ENCODE measurements around the gene YWHAE. TPM values are rescaled to one million over a fixed set of nuclear protein-coding genes. Genes with fewer than 3 reads are reported as not detected.
A peak's percentile ranks its signal among the peaks of the same experiment; 100 is the strongest.

The YWHAE gene
- total and polyA plus RNA-seq, 3 donors from 2014 or later: 649 to 749 (median 678) TPM

DNA sequence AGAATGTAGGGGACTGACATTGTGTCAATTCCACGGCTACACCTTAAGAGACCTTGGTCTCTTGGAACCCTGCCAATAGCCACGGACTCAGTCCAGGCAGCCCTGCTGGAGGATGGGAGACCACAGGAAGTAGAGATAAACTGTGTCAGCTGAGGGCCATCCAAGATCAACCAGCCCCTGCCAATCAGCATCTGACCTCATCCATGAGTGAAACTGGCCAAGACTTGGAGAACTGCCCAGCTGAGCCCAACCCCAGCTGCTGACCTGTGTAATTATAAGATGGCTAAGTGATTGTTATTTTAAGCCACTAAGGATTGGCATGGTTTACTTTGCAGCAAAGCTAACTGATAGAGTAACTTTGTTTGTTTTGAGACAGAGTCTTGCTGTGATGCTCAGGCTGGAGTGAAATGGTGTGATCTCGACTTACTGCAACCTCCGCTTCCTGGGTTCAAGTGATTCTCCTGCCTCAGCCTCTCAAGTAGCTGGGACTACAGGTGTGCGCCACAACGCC lies 13.3 kb upstream of the YWHAE start:
- intact Hi-C loops (cut with DNase I; ENCODE audit: low total_unique reads): no loop called here
- Histone ChIP-seq H3K4me1 (peaks cover 4% of the 10 kb centered on the region), H3K4me3 (no peak overlapping the region), H3K9me3 (no peaks in the 10 kb centered on the region), H3K36me3 (ENCODE audit: low read depth, missing control alignments) (no peaks in the 10 kb centered on the region), H3K27ac (no peak overlapping the region), H3K27me3 (no peaks in the 10 kb centered on the region)
- peak; percentile 74 for DNase-seq
- WGBS, 2 donors: 65 to 68% methylated on average over 6 of the region's 6 CpGs
- TF ChIP-seq, protein P1, sequence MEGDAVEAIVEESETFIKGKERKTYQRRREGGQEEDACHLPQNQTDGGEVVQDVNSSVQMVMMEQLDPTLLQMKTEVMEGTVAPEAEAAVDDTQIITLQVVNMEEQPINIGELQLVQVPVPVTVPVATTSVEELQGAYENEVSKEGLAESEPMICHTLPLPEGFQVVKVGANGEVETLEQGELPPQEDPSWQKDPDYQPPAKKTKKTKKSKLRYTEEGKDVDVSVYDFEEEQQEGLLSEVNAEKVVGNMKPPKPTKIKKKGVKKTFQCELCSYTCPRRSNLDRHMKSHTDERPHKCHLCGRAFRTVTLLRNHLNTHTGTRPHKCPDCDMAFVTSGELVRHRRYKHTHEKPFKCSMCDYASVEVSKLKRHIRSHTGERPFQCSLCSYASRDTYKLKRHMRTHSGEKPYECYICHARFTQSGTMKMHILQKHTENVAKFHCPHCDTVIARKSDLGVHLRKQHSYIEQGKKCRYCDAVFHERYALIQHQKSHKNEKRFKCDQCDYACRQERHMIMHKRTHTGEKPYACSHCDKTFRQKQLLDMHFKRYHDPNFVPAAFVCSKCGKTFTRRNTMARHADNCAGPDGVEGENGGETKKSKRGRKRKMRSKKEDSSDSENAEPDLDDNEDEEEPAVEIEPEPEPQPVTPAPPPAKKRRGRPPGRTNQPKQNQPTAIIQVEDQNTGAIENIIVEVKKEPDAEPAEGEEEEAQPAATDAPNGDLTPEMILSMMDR (IDR thresholded peaks at IDR 0.05): no peak
- no peak for TF ChIP-seq POLR2A (IDR thresholded peaks at IDR 0.05)

DNA sequence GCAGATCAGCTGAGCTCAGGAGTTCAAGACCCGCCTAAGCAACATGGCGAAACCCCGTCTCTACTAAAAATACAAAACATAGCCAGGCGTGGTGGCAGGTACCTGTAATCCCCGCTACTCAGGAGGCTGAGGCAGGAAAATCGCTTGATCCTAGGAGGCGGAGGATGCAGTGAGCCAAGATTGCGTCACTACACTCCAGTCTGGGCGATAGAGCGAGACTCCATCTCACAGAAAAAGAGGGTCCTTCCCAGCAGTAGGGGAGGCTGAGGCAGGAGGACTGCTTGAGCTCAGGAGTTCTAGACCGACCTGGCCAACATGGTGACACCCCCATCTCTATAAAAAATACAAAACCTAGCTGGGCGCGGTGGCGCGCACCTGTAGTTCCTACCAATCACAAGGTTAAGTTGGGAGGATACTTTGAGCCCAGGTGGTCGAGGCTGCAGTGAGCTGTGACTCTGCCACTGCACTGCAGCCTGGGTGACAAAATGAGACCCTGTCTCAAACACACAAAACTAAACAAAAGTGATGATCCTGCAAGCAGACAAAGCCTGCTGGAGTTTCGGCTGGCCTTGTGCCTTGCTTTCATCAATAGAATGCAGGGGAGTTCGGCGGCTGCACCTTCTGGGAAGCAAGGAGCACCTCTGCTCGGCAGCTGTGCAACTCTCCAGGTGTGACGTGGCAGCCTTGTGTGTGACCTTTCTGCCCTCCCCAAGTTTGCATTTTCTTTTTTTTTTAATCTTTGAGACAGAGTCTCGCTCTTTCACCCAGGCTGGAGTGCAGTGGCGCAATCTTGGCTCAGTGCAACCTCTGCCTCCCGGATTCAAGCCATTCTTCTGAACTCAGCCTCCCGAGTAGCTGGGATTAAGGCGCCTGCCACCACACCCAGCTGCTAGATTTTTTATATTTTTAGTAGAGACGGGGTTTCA lies 12.4 kb upstream of the YWHAE start:
- H3K27me3 ChIP-seq: no peaks in the 10 kb centered on the region
- H3K36me3 ChIP-seq (ENCODE audit: low read depth, missing control alignments): no peaks in the 10 kb centered on the region
- no peaks in the 10 kb centered on the region for H3K9me3 ChIP-seq
- H3K4me3 ChIP-seq: no peak overlapping the region
- intact Hi-C loops (cut with DNase I; ENCODE audit: low total_unique reads): no loop called here
- no peak overlapping the region for H3K27ac ChIP-seq
- TF ChIP-seq POLR2A (IDR thresholded peaks at IDR 0.05): no peak
- TF ChIP-seq, protein P1 (IDR thresholded peaks at IDR 0.05): no peak
- H3K4me1 ChIP-seq: peaks cover 4% of the 10 kb centered on the region
- whole genome bisulfite sequencing, 2 donors: 79 to 87% methylated on average over 26 to 27 of the region's 27 CpGs
- no peak for DNase-seq

DNA sequence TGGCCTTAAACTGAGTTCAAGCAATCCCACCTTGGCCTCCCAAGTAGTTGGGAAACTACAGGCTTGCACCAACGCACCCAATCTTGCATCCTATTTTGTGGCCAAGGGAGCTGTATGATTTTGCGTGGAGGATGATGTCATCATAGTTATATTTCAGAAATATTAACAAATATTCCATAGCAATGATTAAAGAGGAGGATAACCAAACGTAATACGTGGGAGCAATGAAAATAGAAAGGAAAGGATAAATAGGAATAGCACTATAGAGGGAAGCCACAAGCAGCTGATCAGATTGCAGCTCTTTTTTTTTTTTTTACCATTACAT lies 2.2 kb upstream of the YWHAE start:
- WGBS, 2 donors: 92 to 100% methylated on average over 4 of the region's 4 CpGs
- intact Hi-C loops (cut with DNase I; ENCODE audit: low total_unique reads): loop anchor here (10.0 kb wide), 1 partner anchor 53 kb away; the partner anchor contains the start of gene CRK

DNA sequence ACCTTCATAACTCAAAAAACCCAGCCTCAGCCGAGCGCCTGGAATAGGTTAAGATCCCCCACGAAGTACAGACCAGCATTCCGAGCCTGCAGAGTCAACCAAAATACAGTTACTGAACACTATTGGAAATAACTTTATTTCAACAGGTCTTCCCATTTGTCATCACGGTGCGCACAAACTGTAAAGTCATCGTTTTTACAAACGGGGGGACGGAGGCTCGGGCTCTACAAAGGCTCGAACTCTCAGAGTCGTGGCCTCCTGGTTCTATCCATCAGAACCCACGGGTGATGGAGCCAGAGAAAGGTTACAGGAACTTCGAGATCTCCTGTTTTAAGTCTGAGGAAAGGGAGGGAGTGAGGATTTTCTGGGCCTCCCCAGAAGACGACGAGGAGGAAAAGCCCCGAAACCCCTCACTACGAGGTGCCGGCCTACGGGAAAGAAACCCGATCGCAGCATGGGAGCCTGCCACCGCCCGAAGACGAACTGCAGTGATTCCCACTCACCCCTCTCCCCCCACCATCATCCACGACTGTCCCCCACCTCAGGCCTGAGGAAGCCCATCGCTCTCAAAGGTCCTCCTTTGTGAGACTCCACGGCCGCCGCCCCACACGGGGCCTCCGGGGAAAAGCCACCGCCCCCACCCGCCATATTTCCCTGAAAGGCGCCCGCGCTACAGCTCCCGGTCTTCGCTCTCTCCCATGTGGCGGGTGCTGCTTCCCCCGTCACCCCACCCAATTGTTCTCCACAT lies 917 bp downstream of the YWHAE start:
- H3K36me3 ChIP-seq (ENCODE audit: low read depth, missing control alignments): no peaks in the 10 kb centered on the region
- peak overlapping the region; percentile 88 to 99 for H3K4me3 ChIP-seq
- DNase-seq: peak; percentile 46
- intact Hi-C loops (cut with DNase I; ENCODE audit: low total_unique reads): no loop called here
- WGBS, 2 donors: 0 to 1% methylated on average over 36 to 40 of the region's 41 CpGs
- no peaks in the 10 kb centered on the region for H3K9me3 ChIP-seq
- H3K27me3 ChIP-seq: no peaks in the 10 kb centered on the region
- H3K27ac ChIP-seq: peak overlapping the region; percentile 99 to 100
- TF ChIP-seq POLR2A (IDR thresholded peaks at IDR 0.05): no peak
- TF ChIP-seq, protein P1 (IDR thresholded peaks at IDR 0.05): no peak
- peaks cover 34% of the 10 kb centered on the region for H3K4me1 ChIP-seq

More for the DNA sequence above, 2.2 kb upstream of the YWHAE start:
- no peak for TF ChIP-seq POLR2A (IDR thresholded peaks at IDR 0.05)
- TF ChIP-seq, protein P1 (IDR thresholded peaks at IDR 0.05): no peak
- Histone ChIP-seq H3K4me1 (peaks cover 11% of the 10 kb centered on the region), H3K27ac (no peak overlapping the region), H3K36me3 (ENCODE audit: low read depth, missing control alignments) (no peaks in the 10 kb centered on the region), H3K4me3 (no peak overlapping the region), H3K9me3 (no peaks in the 10 kb centered on the region), H3K27me3 (no peaks in the 10 kb centered on the region)
- no peak for DNase-seq

Measured in testis (tissue), 3 donors.